ENCODE measurements around the gene GFRAL. TPM values are rescaled to one million over a fixed set of nuclear protein-coding genes. Genes with fewer than 3 reads are reported as not detected.

GFRAL gene
- total RNA-seq = not detected in 2 replicates

DNA sequence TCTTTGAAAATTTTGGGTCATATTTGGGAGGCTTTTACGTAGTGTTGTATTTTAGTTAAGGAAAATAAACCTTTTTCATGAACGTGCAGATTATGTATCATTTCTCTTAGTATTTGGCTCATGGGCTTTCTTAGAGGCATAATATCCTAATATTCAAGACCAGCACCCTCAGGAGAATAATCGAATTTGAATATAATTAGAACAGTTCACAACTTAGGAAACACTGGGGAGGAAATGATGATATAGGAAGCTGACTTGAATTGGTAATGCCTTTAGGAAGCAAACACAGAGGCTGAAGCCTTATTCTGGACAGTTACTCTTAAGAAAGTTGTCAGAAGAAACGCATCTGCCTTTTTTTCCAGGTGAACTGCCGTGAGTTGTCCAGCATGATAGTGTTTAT, at the start of gene GFRAL:
TSS of gene GFRAL (plus strand) at position 301 of the 400 bp plus-strand sequence. CDS start at position 387, 86 bp downstream.

Other genes with a start within 250 kb of the GFRAL start
- 0.17 TPM in 1 of 2 replicates, not detected in the other for gene HCRTR2, start 153.0 kb upstream of the GFRAL start, total RNA-seq